ENCODE measurements around the gene GNAL. TPM values are rescaled to one million over a fixed set of nuclear protein-coding genes. Genes with fewer than 3 reads are reported as not detected.

GNAL gene
- total and polyA plus RNA-seq, 11 donors, result 0.76 to 5.9 (median 1.6) TPM

GRCh38 chr18:11866329-11866728 is 177.3 kb downstream of the GNAL start:
- no peak overlapping the region for H3K27ac ChIP-seq
- H3K4me3 ChIP-seq, result no peak overlapping the region
- no peaks in the 10 kb centered on the region for H3K4me1 ChIP-seq
- TF ChIP-seq, protein P1, sequence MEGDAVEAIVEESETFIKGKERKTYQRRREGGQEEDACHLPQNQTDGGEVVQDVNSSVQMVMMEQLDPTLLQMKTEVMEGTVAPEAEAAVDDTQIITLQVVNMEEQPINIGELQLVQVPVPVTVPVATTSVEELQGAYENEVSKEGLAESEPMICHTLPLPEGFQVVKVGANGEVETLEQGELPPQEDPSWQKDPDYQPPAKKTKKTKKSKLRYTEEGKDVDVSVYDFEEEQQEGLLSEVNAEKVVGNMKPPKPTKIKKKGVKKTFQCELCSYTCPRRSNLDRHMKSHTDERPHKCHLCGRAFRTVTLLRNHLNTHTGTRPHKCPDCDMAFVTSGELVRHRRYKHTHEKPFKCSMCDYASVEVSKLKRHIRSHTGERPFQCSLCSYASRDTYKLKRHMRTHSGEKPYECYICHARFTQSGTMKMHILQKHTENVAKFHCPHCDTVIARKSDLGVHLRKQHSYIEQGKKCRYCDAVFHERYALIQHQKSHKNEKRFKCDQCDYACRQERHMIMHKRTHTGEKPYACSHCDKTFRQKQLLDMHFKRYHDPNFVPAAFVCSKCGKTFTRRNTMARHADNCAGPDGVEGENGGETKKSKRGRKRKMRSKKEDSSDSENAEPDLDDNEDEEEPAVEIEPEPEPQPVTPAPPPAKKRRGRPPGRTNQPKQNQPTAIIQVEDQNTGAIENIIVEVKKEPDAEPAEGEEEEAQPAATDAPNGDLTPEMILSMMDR (IDR thresholded peaks at IDR 0.05), result no peak
- TF ChIP-seq POLR2A (IDR thresholded peaks at IDR 0.05), result no peak
- no peaks in the 10 kb centered on the region for H3K9me3 ChIP-seq
- ATAC-seq (no peak), DNase-seq (no peak)
- intact Hi-C loops (cut with DNase I), result loop anchor here in 3 of 10 donors (2.0 to 10.0 kb wide), 2 partner anchors 128 to 212 kb away; no protein-coding TSS in a partner anchor
- H3K27me3 ChIP-seq, result peaks cover 0 to 3% (median 0%) of the 10 kb centered on the region in 9 donors
- H3K36me3 ChIP-seq, result no peaks in the 10 kb centered on the region
- 55 to 58% (median 57%) methylated on average over 10 of the region's 10 CpGs for WGBS, 4 donors

DNA sequence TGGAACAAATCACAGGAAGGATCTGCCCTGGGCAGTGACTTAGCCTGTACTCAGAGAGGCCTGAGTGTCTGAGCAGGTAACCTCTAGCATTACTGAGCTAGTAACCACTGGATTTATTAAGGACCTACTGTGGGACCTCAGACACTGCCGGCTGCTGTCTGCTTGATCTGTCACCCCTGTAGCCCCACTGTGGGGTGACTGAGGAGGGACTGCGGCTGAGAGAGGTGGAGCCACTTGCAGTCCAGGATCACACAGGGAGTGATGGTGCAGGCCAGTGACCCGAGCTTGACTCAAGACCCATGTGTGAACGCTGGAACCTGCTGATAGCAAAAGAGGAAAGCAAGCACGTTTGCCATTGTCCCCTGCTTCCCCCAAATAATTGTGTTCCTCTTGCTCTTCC is 177.7 kb downstream of the GNAL start:
- Histone ChIP-seq H3K36me3 (no peaks in the 10 kb centered on the region), H3K27me3 (peaks cover 0 to 3% (median 0%) of the 10 kb centered on the region in 9 donors), H3K27ac (no peak overlapping the region), H3K4me1 (no peaks in the 10 kb centered on the region), H3K9me3 (no peaks in the 10 kb centered on the region), H3K4me3 (no peak overlapping the region)
- TF ChIP-seq POLR2A (IDR thresholded peaks at IDR 0.05), result no peak
- TF ChIP-seq, protein P1 (IDR thresholded peaks at IDR 0.05), result no peak
- intact Hi-C loops (cut with DNase I), result loop anchor here in 3 of 10 donors (2.0 to 10.0 kb wide), 2 partner anchors 128 to 212 kb away; no protein-coding TSS in a partner anchor
- no peak for ATAC-seq
- no peak for DNase-seq
- WGBS, 4 donors, result 23 to 56% (median 40%) methylated on average over 3 to 5 of the region's 5 CpGs

GRCh38 chr18:11868230-11868629 is 179.2 kb downstream of the GNAL start:
- Histone ChIP-seq H3K4me3 (no peak overlapping the region), H3K36me3 (no peaks in the 10 kb centered on the region), H3K27ac (no peak overlapping the region), H3K27me3 (peaks cover 0 to 3% (median 0%) of the 10 kb centered on the region in 9 donors), H3K9me3 (no peaks in the 10 kb centered on the region), H3K4me1 (peaks cover 0 to 6% (median 0%) of the 10 kb centered on the region in 12 donors)
- ATAC-seq (no peak), DNase-seq (no peak)
- WGBS, 4 donors, result 91 to 95% (median 93%) methylated on average over 8 of the region's 8 CpGs
- intact Hi-C loops (cut with DNase I), result loop anchor here in 2 of 10 donors (10.0 kb wide), 1 partner anchor 213 kb away; no protein-coding TSS in a partner anchor
- TF ChIP-seq, protein P1 (IDR thresholded peaks at IDR 0.05), result no peak
- TF ChIP-seq POLR2A (IDR thresholded peaks at IDR 0.05), result no peak

DNA sequence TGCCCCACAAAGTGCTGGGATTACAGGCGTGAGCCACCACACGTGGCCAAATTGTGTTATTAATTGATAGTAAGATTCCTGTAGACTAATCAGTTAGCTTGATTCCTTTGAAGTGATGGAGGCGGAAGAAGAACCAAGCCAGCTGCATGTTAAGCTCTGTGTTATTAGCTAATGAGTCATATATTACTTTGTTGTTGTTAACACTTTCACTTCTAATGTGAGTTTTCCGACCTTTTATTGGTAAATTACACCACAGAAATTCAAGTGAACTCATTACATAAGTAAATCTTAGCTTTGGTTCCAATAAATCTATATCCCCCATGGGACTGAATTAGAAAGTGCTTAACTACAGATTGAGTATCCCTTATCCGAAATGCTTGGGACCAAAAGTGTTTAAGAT is 182.4 kb downstream of the GNAL start:
- DNase-seq (no peak), ATAC-seq (no peak)
- WGBS, 4 donors, result 65 to 83% (median 75%) methylated on average over 5 of the region's 5 CpGs
- Histone ChIP-seq H3K27me3 (peaks cover 0 to 3% (median 0%) of the 10 kb centered on the region in 9 donors), H3K27ac (no peak overlapping the region), H3K9me3 (peaks cover 0 to 6% (median 0%) of the 10 kb centered on the region in 12 donors), H3K36me3 (no peaks in the 10 kb centered on the region), H3K4me3 (no peak overlapping the region), H3K4me1 (peaks cover 0 to 6% (median 0%) of the 10 kb centered on the region in 12 donors)
- TF ChIP-seq POLR2A (IDR thresholded peaks at IDR 0.05), result no peak
- TF ChIP-seq, protein P1 (IDR thresholded peaks at IDR 0.05), result no peak
- intact Hi-C loops (cut with DNase I), result loop anchor here in 4 of 10 donors (5.0 kb wide), 2 partner anchors 139 to 1019 kb away; no protein-coding TSS in a partner anchor

Data from heart left ventricle (tissue), 16 donors.